IPS-18a (cell line): ENCODE measurements around the gene CYTIP.
"Not testable (repeated sequence)": the region's sequence is repeated elsewhere in the genome, so short reads cannot be mapped to it uniquely, and the experiment has no call there.

Experiments
- H3K27ac ChIP-seq: one replicate; pipeline ENCODE4 v1.5.1; 2013; ENCODE audit warnings: low read length
- H3K27me3 ChIP-seq: one replicate; pipeline ENCODE4 v1.6.1; 2013; ENCODE audit warnings: mild to moderate bottlenecking, low read length; ENCODE audit not compliant: control insufficient read depth, insufficient read depth
- H3K36me3 ChIP-seq: one replicate; pipeline ENCODE4 v1.6.1; 2013; ENCODE audit warnings: low read depth, low read length; ENCODE audit not compliant: control insufficient read depth
- H3K4me1 ChIP-seq: one replicate; pipeline ENCODE4 v1.6.1; 2013; ENCODE audit warnings: low read depth, low read length; ENCODE audit not compliant: control insufficient read depth
- H3K4me3 ChIP-seq: one replicate; pipeline ENCODE4 v1.5.1; 2013; ENCODE audit warnings: low read length
- H3K9ac ChIP-seq: one replicate; pipeline ENCODE4 v1.6.1; 2013; ENCODE audit warnings: mild to moderate bottlenecking, low read length, moderate library complexity
- H3K9me3 ChIP-seq: one replicate; pipeline ENCODE4 v1.6.1; 2013; ENCODE audit warnings: low read depth, low read length; ENCODE audit not compliant: control insufficient read depth

CYTIP gene

GRCh38 chr2:157421331-157421944, 22.5 kb downstream of the CYTIP start:
- Histone ChIP-seq H3K36me3 (no peaks in the 10 kb centered on the region), H3K9me3 (peaks cover 4% of the 10 kb centered on the region), H3K4me3 (no peak overlapping the region), H3K9ac (no peak overlapping the region), H3K4me1 (no peaks in the 10 kb centered on the region), H3K27me3 (no peaks in the 10 kb centered on the region), H3K27ac (no peak overlapping the region)

GRCh38 chr2:157420771-157421323, 23.0 kb downstream of the CYTIP start:
- Histone ChIP-seq H3K27ac (no peak overlapping the region), H3K9ac (no peak overlapping the region), H3K9me3 (peaks cover 4% of the 10 kb centered on the region), H3K4me1 (no peaks in the 10 kb centered on the region), H3K36me3 (no peaks in the 10 kb centered on the region), H3K4me3 (no peak overlapping the region), H3K27me3 (no peaks in the 10 kb centered on the region)

- no peak overlapping the region for H3K27ac ChIP-seq
- H3K9me3 ChIP-seq, result no peaks in the 10 kb centered on the region
- H3K9ac ChIP-seq, result no peak overlapping the region
- H3K36me3 ChIP-seq, result no peaks in the 10 kb centered on the region
- H3K4me1 ChIP-seq, result no peaks in the 10 kb centered on the region
- H3K27me3 ChIP-seq, result no peaks in the 10 kb centered on the region
- H3K4me3 ChIP-seq, result no peak overlapping the region
These were observed 24.8 kb downstream of the CYTIP start for GRCh38 chr2:157419031-157419575.

- Histone ChIP-seq H3K9me3 (no peaks in the 10 kb centered on the region), H3K27me3 (no peaks in the 10 kb centered on the region), H3K4me1 (no peaks in the 10 kb centered on the region), H3K27ac (no peak overlapping the region), H3K4me3 (no peak overlapping the region), H3K36me3 (no peaks in the 10 kb centered on the region), H3K9ac (no peak overlapping the region)
These were observed 25.6 kb downstream of the CYTIP start for GRCh38 chr2:157418239-157418641.

GRCh38 chr2:157415591-157416101, 28.2 kb downstream of the CYTIP start:
- Histone ChIP-seq H3K9ac (no peak overlapping the region), H3K27ac (no peak overlapping the region), H3K4me1 (no peaks in the 10 kb centered on the region), H3K4me3 (no peak overlapping the region), H3K9me3 (no peaks in the 10 kb centered on the region), H3K27me3 (no peaks in the 10 kb centered on the region), H3K36me3 (no peaks in the 10 kb centered on the region)

GRCh38 chr2:157414050-157414449, 29.8 kb downstream of the CYTIP start:
- Histone ChIP-seq H3K27ac (no peak overlapping the region), H3K36me3 (no peaks in the 10 kb centered on the region), H3K9ac (no peak overlapping the region), H3K27me3 (no peaks in the 10 kb centered on the region), H3K4me1 (no peaks in the 10 kb centered on the region), H3K4me3 (no peak overlapping the region), H3K9me3 (no peaks in the 10 kb centered on the region)

- no peaks in the 10 kb centered on the region for H3K4me1 ChIP-seq
These were observed 30.4 kb downstream of the CYTIP start for GRCh38 chr2:157413326-157414035.

GRCh38 chr2:157411624-157412336, 32.1 kb downstream of the CYTIP start:
- Histone ChIP-seq H3K36me3 (no peaks in the 10 kb centered on the region), H3K9ac (no peak overlapping the region), H3K27me3 (no peaks in the 10 kb centered on the region), H3K9me3 (no peaks in the 10 kb centered on the region), H3K27ac (no peak overlapping the region), H3K4me1 (no peaks in the 10 kb centered on the region), H3K4me3 (no peak overlapping the region)

More at GRCh38 chr2:157413326-157414035, 30.4 kb downstream of the CYTIP start:
- Histone ChIP-seq H3K36me3 (no peaks in the 10 kb centered on the region), H3K9ac (no peak overlapping the region), H3K27ac (no peak overlapping the region), H3K27me3 (no peaks in the 10 kb centered on the region), H3K9me3 (no peaks in the 10 kb centered on the region), H3K4me3 (no peak overlapping the region)

GRCh38 chr2:157405398-157405797, 38.5 kb downstream of the CYTIP start:
- not testable (repeated sequence) for H3K9ac ChIP-seq, H3K9me3 ChIP-seq, H3K4me1 ChIP-seq, H3K27ac ChIP-seq, H3K36me3 ChIP-seq, H3K4me3 ChIP-seq, H3K27me3 ChIP-seq

- no peaks in the 10 kb centered on the region for H3K27me3 ChIP-seq
- H3K9ac ChIP-seq, result no peak overlapping the region
- no peak overlapping the region for H3K27ac ChIP-seq
- no peaks in the 10 kb centered on the region for H3K36me3 ChIP-seq
- no peak overlapping the region for H3K4me3 ChIP-seq
- H3K4me1 ChIP-seq, result no peaks in the 10 kb centered on the region
- H3K9me3 ChIP-seq, result no peaks in the 10 kb centered on the region
These were observed 39.5 kb downstream of the CYTIP start for GRCh38 chr2:157404363-157404762.

GRCh38 chr2:157402801-157403485, 40.9 kb downstream of the CYTIP start:
- not testable (repeated sequence) for H3K9me3 ChIP-seq, H3K36me3 ChIP-seq, H3K27ac ChIP-seq, H3K9ac ChIP-seq, H3K27me3 ChIP-seq, H3K4me3 ChIP-seq, H3K4me1 ChIP-seq
